Mucosa of descending colon (tissue), 3 donors: ENCODE measurements around the gene DUOXA2. TPM values are rescaled to one million over a fixed set of nuclear protein-coding genes. Genes with fewer than 3 reads are reported as not detected.
A peak's percentile ranks its signal among the peaks of the same experiment; 100 is the strongest.
"Not testable (repeated sequence)": the region's sequence is repeated elsewhere in the genome, so short reads cannot be mapped to it uniquely, and the experiment has no call there.

Experiments used
- ATAC-seq: fragments of 200-7000 bp; cut with Tn5 transposase; one replicate; pipeline ENCODE4 v1.9.1; 2020; ENCODE audit warnings: mild to moderate bottlenecking, moderate library complexity
- DNase-seq, 3 donors: peaks; one replicate each; pipeline ENCODE4 v3.0.0-alpha.2; 2020
- H3K36me3 ChIP-seq: fragments of 200-600 bp; one replicate; pipeline ENCODE4 v1.8.0; 2021; ENCODE audit warnings: low read depth, mild to moderate bottlenecking
- H3K4me1 ChIP-seq: fragments of 200-600 bp; one replicate; pipeline ENCODE4 v1.8.0; 2021; ENCODE audit warnings: low read depth, mild to moderate bottlenecking
- H3K4me3 ChIP-seq: fragments of 200-600 bp; one replicate; pipeline ENCODE4 v1.8.0; 2021; ENCODE audit warnings: mild to moderate bottlenecking
- H3K9me3 ChIP-seq: fragments of 200-600 bp; one replicate; pipeline ENCODE4 v1.8.0; 2021; ENCODE audit warnings: mild to moderate bottlenecking
- CTCF ChIP-seq: fragments of 200-600 bp; IDR thresholded peaks from one replicate; pipeline ENCODE4 v1.8.0; 2022; ENCODE audit warnings: antibody characterized with exemption, mild to moderate bottlenecking
- intact Hi-C, 2 donors: fragments of 100-400 bp; cut with DNase I in 1 of 2; cut with micrococcal nuclease in 1 of 2; formaldehyde crosslinking; loops; one replicate each; pipeline versions ENCODE4 v1.11.0 to v1.11.1; 2022; cut with DNase I, micrococcal nuclease
- long read RNA-seq, 2 donors: library from polyadenylated mRNA; unstranded; transcript quantifications; one replicate each; pipeline ENCODE4 v2.0.0, GENCODE V29; 2019 to 2021
- total RNA-seq, 3 donors: library from RNA; stranded (reverse); fragmentation: NEBNext Ultra II Directional in 2 of 3; extraction: Animal tissue kit (Norgen Biotek cat#: 25700) in 2 of 3; gene quantifications; one replicate each; pipeline versions ENCODE4 v1.2.1 to v1.2.4, GENCODE V29; 2021 to 2023
- donor health status: DM: no; HTN: no; CAD: no; lungs with moderate emphysema.
- donor health status: DM: no; HTN: no; CAD: no.
- donor health status: DM: no; HTN: yes; CAD: no.

Gene DUOXA2
- total RNA-seq = 1 to 10 TPM in 2 of 3 donors, under 1 TPM in 1; 0.32 to 5.8 (median 1.2) TPM
- long read RNA-seq, donor 1, partial matches to known transcripts = 0 of 6 reads
- long read RNA-seq, donor 1, other reads (novel, unspliced or antisense) = 3 of 6 reads
- long read RNA-seq, donor 2, transcript DUOXA2-201 (6 exons, 1,760 nt) = major isoform, 8 of 11 reads
- long read RNA-seq, donor 2, partial matches to known transcripts = 0 of 11 reads
- long read RNA-seq, donor 2, other reads (novel, unspliced or antisense) = 3 of 11 reads

GRCh38 chr15:45114076-45114750 lies at the start of gene DUOXA2, which contains the start of gene DUOX2:
DUOXA2 (plus strand) TSS chr15:45114326; CDS start chr15:45114606, 280 bp downstream.
DUOX2 (minus strand) TSS chr15:45114172; CDS start chr15:45113411, 761 bp downstream.
- TF ChIP-seq CTCF = no peak
- Histone ChIP-seq H3K4me3 (no peak within 1 kb of the TSS), H3K4me1 (peaks cover 6% of the 10 kb centered on the region), H3K36me3 (no peaks in the 10 kb centered on the region), H3K9me3 (no peaks in the 10 kb centered on the region)
- peak; percentile 59 for ATAC-seq
- no peak for DNase-seq
- intact Hi-C loops = no loop called here

- no peak for TF ChIP-seq CTCF
- no peak for DNase-seq
- intact Hi-C loops = no loop called here
- no peaks in the 10 kb centered on the region for H3K36me3 ChIP-seq
- H3K4me3 ChIP-seq = no peak overlapping the region
- no peaks in the 10 kb centered on the region for H3K9me3 ChIP-seq
- no peak for ATAC-seq
- H3K4me1 ChIP-seq = peaks cover 3% of the 10 kb centered on the region
Observed at GRCh38 chr15:45064386-45064785, 49.7 kb upstream of the DUOXA2 start.

- DNase-seq, intact Hi-C loops: not testable (repeated sequence)
Observed at GRCh38 chr15:45069942-45070360, 44.2 kb upstream of the DUOXA2 start.

GRCh38 chr15:45073602-45074001 lies 40.5 kb upstream of the DUOXA2 start:
- intact Hi-C loops, H3K36me3 ChIP-seq, DNase-seq, H3K9me3 ChIP-seq, H3K4me1 ChIP-seq, H3K4me3 ChIP-seq: not testable (repeated sequence)
- peak; percentile 54 for ATAC-seq

More at GRCh38 chr15:45069942-45070360, 44.2 kb upstream of the DUOXA2 start:
- H3K4me1 ChIP-seq, H3K9me3 ChIP-seq, H3K4me3 ChIP-seq, H3K36me3 ChIP-seq, ATAC-seq: not testable (repeated sequence)

GRCh38 chr15:45075440-45076320 lies 38.4 kb upstream of the DUOXA2 start:
- H3K4me3 ChIP-seq, H3K9me3 ChIP-seq, H3K4me1 ChIP-seq, H3K36me3 ChIP-seq, DNase-seq, intact Hi-C loops: not testable (repeated sequence)
- peak; percentile 79 for ATAC-seq

GRCh38 chr15:45077391-45077790 lies 36.7 kb upstream of the DUOXA2 start:
- peak in 1 of 3 donors; percentile 60 for DNase-seq
- H3K4me1 ChIP-seq, H3K9me3 ChIP-seq, H3K36me3 ChIP-seq, intact Hi-C loops, H3K4me3 ChIP-seq: not testable (repeated sequence)
- ATAC-seq = peak; percentile 34

GRCh38 chr15:45079201-45079600 lies 34.9 kb upstream of the DUOXA2 start:
- H3K4me1 ChIP-seq, ATAC-seq, intact Hi-C loops: not testable (repeated sequence)

GRCh38 chr15:45079628-45080246 lies 34.4 kb upstream of the DUOXA2 start:
- not testable (repeated sequence) for ATAC-seq, H3K4me1 ChIP-seq

More at GRCh38 chr15:45079201-45079600, 34.9 kb upstream of the DUOXA2 start:
- not testable (repeated sequence) for H3K4me3 ChIP-seq, H3K36me3 ChIP-seq, DNase-seq, H3K9me3 ChIP-seq

GRCh38 chr15:45080593-45080992 lies 33.5 kb upstream of the DUOXA2 start:
- H3K4me3 ChIP-seq, intact Hi-C loops, H3K4me1 ChIP-seq, H3K9me3 ChIP-seq, DNase-seq, H3K36me3 ChIP-seq, ATAC-seq: not testable (repeated sequence)

More at GRCh38 chr15:45079628-45080246, 34.4 kb upstream of the DUOXA2 start:
- H3K36me3 ChIP-seq, DNase-seq, H3K9me3 ChIP-seq, intact Hi-C loops, H3K4me3 ChIP-seq: not testable (repeated sequence)

GRCh38 chr15:45082412-45082811 lies 31.7 kb upstream of the DUOXA2 start:
- intact Hi-C loops, H3K9me3 ChIP-seq, H3K36me3 ChIP-seq, H3K4me1 ChIP-seq, DNase-seq, H3K4me3 ChIP-seq: not testable (repeated sequence)
- peak; percentile 85 for ATAC-seq
